ENCODE data around the gene YEATS2.
"Not testable (repeated sequence)": the region's sequence is repeated elsewhere in the genome, so short reads cannot be mapped to it uniquely, and the experiment has no call there.

YEATS2 gene

GRCh38 chr3:183779896-183780465, 82.4 kb downstream of the YEATS2 start:
- no peak for DNase-seq

DNA sequence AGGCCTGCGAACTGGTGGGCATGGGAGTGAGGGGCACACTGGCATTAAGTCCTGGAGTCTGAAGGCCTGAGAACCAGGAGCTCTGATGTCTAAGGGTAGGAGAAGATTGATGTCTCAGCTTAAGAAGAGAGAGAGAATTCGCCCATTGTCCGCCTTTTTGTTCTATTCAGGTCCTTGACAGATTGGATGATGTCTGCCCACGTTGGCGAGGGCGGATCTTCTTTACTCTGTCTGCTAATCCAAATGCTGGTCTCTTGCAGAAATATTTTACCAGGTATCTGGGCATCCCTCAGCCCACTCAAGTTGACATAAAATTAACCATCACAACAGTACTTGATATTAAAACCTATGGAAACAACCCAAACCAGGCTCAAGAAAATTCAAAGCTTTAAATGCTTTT, 83.6 kb downstream of the YEATS2 start:
- DNase-seq: no peak

DNA sequence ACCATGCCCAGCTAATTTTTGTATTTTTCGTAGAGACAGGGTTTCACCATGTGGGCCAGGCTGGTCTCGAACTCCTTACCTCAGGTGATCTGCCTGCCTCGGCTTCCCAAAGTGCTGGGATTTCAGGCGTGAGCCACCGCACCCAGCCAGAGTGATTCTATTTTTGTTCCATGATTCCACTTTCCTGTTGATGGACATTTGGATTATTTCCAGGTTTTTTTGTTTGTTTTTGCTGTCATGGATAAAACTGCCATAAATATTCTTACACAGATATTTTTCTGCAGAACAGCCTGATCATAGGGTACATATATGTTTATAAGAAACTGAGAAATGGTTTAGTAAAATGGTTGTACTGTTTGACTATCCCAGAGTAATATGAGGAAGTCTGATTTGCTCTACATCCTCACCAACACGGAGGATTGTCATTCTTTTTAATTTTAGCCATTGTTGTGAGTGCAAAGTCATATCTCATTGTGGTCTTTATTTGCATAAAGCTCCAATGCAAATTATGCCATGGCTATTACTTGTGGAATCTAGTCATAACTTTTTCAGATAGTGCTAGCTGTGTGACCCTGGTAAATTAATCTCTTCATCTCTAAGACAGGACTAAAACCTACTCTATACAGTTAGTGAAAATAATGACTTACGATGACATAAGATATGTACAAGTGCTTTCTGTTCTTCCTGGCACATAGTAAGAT, 85.1 kb downstream of the YEATS2 start:
- no peak for DNase-seq

GRCh38 chr3:183784503-183784902, 86.9 kb downstream of the YEATS2 start:
- not testable (repeated sequence) for DNase-seq

GRCh38 chr3:183789826-183790225, 92.2 kb downstream of the YEATS2 start:
- no peak for DNase-seq

GRCh38 chr3:183790700-183791099, 93.1 kb downstream of the YEATS2 start:
- DNase-seq: no peak

DNA sequence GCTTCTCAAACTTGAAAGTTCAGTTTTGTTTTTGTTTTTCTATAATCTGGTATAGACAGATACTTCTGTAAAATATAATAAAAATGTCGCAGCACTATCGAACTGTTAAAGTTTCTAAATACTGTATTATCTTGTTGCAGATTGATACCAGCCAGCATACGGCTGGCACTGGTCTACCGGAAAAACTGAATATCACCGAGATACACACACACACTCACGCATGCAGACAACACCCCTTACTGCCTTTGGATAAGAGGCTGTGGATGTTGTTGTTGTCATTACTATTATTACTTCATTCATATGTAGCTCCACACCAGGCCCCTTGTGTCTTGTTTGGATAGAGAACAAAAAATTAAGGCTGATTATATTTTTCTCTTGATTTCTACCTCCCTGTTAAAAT, 95.4 kb downstream of the YEATS2 start:
- DNase-seq: no peak

- no peak for DNase-seq
Measured at GRCh38 chr3:183794452-183794851, 96.9 kb downstream of the YEATS2 start.

DNA sequence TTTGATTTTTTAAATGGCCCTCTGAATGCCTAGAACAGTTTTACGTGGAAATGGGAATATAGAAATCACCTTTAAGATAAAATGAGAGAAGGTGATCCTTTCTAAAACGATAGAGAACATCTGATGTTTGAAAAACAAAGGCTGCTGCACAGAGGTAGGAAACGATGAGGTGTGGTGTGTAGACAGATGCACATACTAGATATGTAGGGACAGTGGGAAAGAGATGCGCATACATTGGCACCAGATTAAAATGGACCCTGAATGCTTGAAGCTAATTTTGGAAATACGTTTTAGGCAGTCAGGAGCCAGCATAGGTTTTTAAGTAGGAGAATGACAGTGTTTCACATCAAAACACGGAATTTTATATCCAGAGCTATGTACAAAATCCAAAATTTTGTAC, 98.8 kb downstream of the YEATS2 start:
- DNase-seq: no peak

DNA sequence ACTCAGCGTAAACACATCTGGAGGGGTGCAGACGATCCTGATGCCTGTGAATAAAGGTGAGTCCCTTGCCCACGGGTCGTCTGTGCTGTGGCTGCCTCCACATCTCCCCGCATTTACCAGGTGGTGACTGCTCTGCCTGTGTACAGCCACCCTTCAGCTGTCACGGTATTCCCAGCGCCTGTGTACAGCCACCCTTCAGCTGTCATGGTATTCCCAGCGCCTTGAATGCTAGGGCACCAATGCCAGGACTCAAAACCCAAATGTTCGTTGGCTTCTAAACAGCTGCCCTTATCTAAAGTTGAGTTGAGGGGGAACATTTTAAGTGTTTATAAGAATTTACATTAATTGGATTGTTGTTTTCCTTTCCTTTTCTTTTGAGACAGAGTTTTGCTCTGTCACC, 100.4 kb downstream of the YEATS2 start:
- no peak for DNase-seq

- no peak for DNase-seq
Measured at GRCh38 chr3:183799461-183799860, 101.9 kb downstream of the YEATS2 start.

- DNase-seq: no peak
Measured at GRCh38 chr3:183800243-183800863, 102.8 kb downstream of the YEATS2 start.

GRCh38 chr3:183801601-183802000, 104.0 kb downstream of the YEATS2 start:
- DNase-seq: no peak

DNA sequence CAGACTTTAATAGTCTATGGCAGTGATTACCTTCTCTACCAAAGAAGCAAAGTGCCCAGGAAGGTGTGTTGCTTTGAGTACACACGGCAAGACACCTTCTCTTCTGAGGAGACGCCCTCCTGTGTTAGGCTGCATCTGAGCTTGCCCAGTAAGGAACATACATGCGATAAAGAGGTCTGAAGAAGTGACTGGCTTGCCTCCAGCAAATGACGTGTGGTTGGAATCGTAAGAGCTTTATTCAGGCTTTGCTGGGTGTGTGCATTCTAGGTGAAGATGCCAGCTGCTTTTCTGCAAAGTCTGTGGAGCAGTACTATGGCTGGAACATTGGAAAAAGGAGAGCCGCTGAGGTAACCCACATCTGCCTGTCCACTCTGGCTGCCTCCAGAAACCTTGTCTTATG, 105.4 kb downstream of the YEATS2 start:
- no peak for DNase-seq

GRCh38 chr3:183807209-183807728, 109.7 kb downstream of the YEATS2 start:
- DNase-seq: no peak

GRCh38 chr3:183807881-183808280, 110.3 kb downstream of the YEATS2 start:
- no peak for DNase-seq

- DNase-seq: no peak
Measured at GRCh38 chr3:183808355-183808754, 110.8 kb downstream of the YEATS2 start.

DNA sequence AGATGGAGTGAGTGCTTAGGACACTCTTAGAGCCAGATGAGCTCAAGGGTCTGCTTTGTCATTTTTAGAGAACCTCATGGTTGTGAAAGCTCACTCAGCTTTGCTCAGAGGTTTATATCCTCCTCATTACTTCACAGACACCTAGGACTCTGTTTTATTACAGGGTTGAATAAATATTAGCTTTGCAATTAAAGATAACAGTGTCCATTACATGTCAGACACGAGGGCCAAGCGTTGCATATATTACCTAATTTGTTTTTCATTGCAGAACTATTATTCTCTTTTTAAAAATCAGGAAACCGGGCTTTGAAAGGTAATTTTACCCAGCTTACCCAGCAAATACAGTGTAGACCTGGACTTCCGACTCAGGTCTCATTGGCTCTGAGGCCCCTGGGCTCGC, 111.7 kb downstream of the YEATS2 start:
- DNase-seq: no peak

- no peak for DNase-seq
Measured at GRCh38 chr3:183810643-183811594, 113.3 kb downstream of the YEATS2 start.

DNA sequence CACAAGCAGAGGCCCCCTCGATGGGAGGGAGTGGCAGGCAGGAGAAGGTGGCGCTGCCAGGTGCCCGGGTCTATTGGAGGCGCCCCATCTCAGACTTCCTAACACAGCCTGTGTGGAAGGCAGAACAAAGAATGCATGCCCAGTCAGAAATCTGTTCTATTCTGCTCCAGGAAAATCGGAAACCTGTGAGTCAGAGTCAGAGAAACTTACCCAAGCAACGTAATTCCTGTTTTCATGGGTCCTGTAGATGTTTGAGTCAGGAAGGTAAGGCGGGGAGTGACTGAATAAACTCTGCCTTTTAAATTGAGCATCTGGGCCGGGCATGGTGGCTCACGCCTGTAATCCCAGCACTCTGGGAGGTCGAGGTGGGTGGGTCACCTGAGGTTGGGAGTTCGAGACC, 114.0 kb downstream of the YEATS2 start:
- no peak for DNase-seq

DNA sequence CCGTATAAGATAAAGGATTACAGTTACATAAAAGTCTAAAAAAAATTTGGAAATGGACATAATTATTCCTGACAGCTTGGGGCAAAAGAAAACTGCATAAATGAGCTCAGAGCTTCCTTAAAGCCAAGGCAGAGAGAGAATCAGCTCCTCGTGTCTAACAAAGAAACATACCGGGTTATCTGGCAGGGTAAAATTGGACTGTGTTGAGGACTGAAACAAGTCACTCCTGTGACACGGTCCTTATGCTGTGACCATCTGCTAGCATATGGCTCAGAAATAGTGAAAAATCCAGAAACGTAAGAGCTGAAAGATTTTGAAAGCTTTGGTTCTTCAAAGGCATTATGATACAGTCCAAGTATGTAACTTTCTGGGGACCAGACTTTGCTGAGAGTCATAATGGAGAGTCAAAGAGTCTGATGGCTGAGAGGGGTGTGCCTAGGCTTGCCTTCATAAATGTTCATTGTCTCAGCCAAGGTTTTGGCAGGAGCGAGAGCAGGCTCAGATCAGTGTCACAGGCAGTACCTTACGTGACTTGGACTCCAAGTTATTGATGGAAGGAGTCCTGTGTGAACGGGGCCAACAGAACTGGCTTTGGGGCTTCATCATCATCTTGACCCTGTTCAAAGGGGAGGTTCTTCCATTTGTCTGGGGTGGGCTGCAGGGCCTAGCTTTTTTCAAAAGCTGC, 115.3 kb downstream of the YEATS2 start:
- DNase-seq: no peak

GRCh38 chr3:183814240-183814639, 116.6 kb downstream of the YEATS2 start:
- DNase-seq: no peak

- DNase-seq: no peak
Measured at GRCh38 chr3:183815563-183815940, 118.0 kb downstream of the YEATS2 start.

Measured in NCI-H1105 treated with DMSO at 0.1 percent for 48 hours (cell line).